Activated naive CD4-positive, alpha-beta T cell treated with anti-CD3 and anti-CD28 coated beads, Interleukin-2, amount 50 U/mL, for 16 hours (primary cell): ENCODE measurements around the gene NCK2.

ENCODE experiments used
- DNase-seq: peaks from one replicate; pipeline ENCODE4 v3.0.0-alpha.2; 2020

The NCK2 gene

DNA sequence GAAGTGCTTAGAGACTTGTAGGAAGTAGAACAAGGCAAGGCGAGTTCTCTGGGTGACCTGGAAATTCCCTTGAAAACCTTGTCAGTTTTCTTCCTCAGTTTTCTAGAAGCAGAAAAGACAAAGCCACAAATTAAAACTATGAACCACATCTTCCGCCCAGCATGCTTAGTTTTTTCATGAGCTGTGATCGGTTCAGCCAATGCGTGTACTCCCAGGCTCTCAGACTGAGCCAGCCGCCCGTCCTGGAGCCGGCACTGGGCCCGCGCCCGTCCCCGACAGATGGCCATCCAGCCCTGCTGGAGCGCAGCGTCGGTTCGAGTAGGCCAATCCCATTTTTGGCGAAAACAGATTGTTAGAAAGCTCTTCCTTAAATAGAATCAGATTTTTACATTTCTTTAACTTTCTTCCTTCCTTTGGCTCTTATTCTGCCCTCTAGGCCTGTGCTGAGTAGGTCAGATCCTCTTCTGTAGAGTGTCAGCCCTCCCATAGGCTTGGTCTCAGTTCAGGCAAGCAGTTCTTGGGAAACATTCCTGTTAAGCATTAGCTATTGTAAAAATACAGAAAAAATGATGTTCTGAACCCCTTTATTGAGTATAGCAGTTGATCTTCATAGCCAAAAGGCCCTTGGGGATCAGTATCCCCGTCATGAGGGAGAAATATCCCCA is 112.5 kb downstream of the NCK2 start:
- DNase-seq, result no peak

DNA sequence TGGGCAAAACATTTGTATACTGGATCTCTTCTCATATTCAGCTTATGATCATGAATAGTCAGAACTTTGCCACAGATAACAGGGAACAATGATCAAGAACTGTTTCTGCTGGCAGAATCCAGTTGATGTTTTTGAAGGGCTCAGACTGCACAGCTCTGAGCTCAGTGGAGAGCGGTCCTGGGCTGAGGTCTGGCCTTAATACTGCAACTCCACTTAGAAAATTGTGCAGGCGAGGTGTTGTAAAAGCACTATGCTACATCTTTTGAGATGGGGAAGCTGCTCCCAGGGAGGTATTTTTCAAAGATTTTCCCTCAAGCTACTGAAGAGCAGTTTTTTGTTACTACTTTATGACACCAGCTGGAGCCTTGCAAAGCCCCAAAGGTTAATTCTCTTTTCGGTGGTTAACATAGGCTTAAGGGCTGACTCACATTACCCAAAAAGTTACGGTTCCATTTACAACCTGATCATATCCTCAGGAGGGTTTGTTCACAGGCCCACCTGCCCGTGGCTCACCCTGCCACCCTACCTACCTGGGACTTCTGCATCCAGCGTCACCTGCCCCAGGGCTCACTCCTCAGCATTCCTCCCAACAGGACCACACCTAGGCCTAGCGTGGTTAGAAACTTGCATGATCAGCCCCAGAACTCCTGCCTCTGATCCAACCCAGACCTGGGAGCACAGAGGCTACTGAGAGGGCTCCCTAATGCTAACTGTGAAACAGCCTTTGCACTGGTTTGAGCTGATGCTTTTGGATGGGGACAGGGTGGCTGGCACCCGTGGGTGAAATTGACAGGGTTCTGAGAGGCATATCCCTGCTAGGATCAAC is 114.4 kb downstream of the NCK2 start:
- DNase-seq, result peak; percentile 39

DNA sequence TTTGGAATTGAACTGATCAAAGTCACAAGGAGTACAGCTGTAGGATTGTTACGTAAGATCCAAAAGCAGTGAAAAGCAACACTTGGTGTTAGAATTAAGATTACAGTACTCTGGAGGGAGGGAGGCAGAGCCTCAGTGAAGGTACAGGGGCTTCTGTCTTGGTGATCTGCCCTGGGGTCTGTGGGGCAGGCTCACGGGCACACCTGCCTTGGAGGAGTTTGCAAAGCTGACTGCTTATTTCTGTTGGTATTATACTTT is 114.9 kb downstream of the NCK2 start:
- no peak for DNase-seq

DNA sequence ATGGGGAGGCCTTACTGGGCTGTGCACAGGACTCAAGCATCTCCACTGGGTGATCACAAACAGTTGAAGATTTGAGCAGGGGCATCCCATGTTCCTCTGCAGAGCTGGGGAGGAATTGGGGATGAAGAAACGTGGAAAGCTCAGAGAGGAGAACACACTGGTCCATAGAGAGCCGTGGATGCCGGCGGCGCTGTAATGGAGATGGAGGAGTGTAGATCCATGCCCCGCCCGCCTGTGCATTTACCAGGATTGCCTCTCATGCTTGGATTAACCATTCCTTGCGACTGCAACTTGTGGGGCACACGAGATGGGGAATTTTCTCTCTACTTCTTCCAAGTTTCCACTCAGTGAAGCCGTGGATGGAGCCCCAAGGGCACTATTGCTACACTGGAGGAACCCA is 115.9 kb downstream of the NCK2 start:
- no peak for DNase-seq

DNA sequence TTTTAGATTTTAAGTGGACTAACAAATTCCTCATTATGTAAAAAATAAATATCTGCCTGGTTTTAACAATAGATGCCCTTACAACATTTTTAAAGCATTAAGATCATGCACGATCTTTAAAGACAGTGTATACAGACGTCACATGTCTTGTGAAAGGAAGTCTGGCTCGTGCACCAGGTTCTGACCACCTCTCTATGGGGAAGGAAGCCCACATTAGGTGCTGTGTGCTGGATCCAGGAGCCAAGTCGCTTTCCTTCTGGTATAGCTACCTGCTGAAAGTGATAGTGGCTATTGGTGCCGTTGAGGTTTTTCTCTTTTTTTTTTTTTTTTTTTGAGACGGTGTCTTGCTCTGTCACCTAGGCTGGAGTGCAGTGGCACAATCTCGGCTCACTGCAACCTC is 116.5 kb downstream of the NCK2 start:
- DNase-seq, result no peak

DNA sequence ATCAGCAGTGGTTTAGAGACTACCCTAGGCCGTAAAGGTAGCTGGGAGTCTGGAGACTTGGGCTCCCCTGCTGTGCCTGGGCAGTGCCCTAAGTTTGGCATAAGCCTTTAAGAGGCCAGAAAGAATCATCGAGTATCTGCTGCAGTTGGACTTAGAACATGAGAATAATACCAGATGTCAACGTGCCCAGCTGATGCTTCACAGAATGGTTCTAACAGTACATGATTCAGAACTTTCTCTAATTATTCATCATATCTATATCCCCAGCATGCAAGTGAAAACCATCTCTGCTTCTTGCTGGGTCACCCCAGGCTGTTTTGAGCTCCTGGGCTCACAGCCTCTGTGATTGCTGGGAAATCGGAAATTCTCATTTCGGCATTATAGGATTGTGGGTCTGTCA is 118.1 kb downstream of the NCK2 start:
- DNase-seq, result no peak

DNA sequence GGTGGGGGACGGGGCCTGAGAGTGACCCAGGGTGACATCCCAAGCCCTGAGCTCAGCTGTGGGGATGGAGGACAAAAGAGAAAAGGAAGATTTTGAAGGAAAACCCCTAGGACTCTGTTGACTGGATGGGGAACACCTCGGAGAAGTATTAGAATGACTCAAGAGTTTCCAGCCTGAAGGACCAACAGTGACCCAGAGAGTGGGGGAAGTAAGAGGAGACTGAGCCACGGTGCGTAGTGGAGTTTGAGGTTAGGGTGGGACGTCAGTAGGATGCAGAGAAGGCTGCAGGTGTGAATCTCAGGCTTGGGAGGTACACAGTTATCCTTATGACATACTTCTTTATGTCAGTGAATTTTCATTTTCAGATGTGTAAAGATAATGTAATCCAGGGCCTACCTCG is 119.5 kb downstream of the NCK2 start:
- DNase-seq, result no peak

DNA sequence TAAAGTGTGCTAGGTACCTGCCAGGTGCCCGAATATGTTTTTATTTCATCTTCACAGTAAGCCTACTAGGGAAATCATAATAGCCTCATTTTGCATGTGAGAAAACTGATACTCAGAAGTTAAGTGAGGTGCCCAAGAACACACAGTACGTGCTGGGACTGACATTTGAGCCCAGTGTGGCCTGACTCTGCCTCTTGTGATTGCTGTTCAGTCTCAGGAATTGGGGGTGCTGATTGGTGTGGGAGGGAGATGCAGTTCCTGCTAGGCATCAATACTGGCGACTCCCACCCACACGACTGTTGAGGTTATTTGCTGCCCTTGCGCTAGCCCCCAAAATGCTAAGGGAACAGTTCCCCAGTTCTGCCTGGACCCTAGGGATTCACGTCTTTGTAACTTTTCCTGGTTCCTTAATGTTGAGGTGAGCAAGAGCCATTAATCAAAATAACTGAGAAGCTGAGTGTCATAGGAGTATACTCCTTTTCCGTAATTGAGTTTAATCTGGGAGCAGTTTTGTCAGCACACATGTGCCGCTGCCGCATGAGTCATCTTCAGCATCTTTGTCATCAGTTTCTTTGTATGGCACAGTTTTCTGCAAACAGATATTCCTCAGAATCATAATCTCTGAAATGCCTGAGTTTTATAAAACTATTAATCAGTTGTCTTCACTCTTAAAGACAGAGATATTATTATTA is 120.7 kb downstream of the NCK2 start:
- no peak for DNase-seq

DNA sequence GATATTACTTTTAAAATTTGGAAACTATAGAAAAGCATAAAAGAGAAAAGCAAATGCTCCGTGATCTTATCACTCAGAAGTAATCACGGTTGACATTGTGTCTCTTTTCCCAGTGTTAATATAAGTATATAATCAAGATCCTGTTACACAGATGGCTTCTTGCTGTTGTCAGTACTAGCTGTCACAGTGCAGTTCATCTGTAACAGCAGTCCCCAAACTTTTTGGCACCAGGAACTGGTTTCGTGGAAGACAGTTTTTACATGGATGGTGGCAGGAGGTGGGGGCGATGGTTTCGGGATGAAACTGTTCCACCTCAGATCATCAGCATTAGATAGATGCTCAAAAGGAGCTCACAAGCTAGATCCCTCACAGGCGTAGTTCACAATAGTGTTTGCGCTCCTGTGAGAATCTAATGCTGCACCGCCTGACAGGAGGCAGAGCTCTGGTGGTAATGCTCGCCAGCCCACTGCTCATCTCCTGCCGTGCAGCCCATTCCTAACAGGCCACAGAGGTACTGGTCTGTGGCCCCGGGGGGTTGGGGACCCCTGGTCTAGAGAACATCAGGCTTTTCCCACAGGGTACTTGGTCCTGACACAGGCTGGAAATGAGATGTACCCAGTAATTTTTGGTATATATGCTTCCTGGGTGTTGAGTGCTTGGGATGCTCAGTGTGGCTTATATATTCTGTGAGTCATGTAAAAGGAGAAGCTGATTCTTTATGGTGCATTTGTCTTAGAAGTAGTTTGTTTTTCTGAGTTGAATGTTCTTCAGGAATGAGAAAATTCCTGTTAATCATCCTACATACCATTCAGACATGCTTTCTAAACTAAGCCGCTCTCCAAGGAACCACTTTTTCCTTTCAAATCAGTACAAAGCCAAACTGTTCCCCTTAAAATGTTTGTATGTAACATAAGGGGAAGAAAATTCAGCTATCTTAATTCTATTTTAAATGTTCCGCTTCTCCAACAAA is 121.8 kb downstream of the NCK2 start:
- no peak for DNase-seq

DNA sequence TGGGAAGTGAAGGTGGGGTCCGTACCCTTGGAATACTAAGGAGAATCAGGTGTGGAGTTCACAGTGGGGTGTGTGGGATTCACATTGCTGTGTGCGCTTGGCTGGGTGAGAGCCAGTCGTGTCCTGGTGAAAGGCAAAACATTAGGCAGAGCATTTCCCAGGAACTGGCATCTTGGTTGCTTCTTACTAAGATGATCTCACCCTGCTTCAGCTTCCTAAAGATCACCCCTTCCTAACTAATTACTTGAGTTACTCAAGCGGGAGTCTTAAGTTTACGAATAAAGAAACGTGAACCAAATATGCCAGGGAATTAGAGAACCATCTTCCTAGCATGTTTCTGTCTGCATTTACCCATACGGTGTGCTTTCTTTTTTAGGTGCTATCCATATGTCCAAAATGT is 122.9 kb downstream of the NCK2 start:
- no peak for DNase-seq

DNA sequence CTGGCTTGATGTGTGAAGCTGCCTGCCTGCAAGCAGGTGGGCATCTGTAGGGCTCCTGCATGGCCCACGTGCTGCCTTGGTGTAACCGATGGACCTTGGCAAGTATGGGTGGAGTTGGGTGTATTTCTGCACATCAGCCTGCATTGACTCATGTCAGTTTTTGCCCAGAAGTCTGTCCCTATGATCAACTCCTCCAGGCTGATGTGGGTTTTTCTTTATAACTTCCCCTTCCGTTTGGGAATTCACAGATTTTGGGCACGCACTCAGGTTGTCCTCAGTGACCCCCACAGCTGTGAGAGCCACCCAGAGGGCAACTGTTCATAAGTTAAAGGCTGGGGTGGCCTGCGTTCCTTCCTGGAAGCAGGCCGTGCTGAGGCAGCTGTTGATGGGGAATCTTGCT is 123.3 kb downstream of the NCK2 start:
- no peak for DNase-seq

DNA sequence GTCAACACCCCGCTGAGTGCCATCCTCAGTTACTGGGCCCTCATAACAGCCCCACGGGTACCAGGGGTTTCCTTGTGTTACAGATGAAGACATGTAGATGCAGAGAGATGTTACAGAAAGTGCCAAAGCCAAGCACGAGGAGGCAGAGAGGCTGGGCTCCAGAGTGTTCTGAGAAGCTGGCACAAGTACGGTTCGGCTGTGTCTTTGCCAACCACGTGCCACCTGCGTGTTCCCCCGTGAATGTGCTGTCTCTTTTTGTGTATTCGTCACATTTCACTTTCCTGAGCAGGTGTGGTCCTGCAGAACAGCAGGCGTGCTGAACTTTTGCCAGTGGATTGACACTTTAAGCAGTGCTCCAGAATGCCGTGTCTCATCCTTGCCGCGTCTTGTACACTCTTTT is 124.6 kb downstream of the NCK2 start:
- DNase-seq, result no peak

DNA sequence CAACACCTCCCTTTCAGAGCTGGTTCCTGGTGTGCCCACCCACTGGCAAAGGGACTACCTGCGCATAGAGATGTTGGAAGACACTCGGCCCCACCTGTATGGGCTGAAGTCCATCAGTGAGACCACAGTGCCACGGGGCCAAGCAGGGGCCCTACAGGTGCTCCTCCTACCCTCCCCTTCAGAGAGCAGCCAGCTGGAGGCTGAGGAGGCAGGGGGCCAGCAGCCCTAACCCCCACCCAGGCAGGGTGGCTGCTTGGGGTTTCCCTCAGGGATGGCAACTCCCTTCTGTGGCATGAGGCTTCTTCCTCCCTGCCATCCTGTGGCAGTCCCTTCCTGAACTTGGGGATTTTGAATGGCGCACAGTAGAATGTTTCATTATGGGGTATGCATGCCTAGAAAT is 125.3 kb downstream of the NCK2 start:
- no peak for DNase-seq

DNA sequence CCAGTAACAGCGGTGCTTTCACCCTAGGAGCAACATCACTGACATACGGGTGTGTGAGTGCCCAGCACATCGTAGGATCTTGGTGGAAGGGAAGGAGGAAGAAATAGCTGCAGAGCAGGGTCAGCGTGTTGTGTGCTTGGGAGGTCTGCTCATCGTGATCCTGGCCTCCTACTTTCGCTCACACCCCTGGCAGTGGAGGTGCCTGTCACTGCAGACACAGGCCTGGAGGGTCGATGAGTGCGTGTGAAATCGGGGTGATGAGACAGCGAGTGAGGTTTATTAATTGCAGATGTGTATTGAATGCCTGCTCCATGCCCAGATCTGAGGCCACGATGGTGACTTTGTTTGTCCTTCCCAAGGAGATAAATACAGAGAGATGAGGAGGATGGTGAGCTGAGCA is 126.1 kb downstream of the NCK2 start:
- no peak for DNase-seq

DNA sequence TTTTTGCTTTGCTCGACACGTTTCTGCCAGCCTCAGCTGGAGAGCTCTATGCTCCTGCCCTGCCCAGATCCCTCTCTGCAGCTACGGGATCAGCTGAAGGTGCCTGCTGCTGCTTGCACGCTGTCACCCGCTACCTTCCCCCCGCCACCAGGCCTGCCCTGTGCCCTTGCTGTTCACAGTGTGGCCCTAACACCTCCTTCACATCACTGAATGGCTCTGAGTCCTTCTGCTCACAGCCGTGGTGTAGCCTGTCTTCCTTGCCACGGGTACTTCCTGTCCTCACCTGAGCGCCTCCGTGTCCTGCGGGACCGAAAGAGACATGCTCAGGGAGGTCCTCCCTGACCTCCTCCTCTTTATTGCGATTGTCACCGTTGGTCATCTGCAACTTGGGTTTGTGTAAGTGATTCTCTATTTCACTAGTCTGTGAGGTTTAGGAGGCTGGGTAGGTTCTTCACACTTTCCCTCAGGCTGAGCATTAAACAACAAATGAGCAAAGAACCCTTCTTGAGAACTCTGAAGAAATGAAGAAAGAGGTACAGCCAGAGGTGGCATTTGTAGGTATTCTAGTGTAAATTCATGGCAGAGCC is 127.5 kb downstream of the NCK2 start:
- DNase-seq, result no peak

DNA sequence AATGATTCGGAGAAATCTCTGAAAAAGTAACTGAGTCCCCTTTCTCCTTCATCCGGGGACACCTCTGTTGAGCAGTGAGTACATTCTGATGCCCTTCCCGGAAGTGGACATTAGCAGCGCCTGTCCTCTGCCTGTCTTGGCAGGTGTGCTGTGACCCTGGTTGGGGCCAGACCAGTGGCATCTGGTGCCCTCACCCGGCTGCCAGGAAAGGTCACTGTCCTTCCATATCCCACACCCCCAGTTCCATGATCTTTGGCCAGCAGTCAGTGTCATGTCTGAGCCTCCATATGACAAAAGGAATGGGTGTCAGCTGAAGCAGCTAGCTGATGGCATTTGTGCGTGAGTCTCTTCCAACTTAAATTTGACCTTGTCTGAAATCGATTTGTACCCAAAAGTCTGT is 128.1 kb downstream of the NCK2 start:
- DNase-seq, result no peak

DNA sequence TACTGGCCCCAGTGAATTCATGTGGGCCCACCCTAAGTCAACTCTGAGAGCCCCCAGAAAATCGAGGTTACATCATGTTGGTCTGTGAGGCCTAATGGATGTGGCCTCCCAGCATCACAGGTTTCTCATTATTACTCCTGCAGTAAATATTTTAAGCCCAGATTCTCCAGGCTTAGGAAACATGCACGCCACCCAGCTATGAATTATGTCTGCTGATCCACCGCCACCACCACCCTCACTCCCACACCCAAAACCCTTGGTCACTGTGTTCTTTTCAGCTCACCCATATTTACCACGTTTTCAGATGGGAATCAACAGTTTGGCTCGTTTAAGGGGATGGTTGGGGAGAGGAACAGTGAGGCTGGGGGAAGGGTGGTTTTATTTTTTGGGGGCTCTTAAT is 128.6 kb downstream of the NCK2 start:
- DNase-seq, result no peak

DNA sequence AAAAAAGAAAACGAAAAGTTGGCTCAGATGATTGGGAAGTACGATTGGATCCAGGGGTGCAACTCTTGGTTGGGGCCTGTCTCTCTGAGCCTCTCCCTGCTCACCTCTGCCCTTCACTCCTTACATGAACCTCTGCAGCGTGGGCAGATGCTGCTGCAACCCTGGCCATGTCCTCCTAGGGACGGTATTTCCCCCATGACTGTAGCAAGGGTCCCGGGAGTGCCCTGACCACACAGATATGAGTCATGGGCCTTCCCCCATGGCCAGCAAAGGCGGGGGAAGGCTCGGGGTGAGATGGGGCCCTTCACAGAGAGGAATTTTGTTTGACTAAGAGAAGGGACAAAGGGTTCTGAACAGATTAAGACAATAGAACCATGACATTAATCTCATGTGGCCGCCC is 129.0 kb downstream of the NCK2 start:
- no peak for DNase-seq

DNA sequence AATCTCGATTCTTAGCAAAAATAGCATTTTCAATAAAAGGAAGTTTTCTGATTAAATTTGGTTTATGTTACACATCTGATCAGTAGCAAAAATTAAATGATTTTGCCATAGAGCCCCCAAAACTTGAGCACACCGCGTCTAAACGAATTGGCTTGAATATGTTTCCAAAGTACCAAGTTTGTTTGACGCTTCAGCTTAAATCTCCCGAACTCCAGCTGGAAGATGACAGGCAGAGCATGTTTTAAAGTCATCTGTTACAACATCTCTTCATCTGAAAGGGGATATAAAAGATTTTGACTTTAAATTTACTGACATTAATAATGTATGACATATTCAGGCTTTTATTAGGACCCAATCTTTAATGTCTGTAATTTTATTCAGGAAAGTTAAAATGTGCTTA is 129.8 kb downstream of the NCK2 start:
- no peak for DNase-seq

DNA sequence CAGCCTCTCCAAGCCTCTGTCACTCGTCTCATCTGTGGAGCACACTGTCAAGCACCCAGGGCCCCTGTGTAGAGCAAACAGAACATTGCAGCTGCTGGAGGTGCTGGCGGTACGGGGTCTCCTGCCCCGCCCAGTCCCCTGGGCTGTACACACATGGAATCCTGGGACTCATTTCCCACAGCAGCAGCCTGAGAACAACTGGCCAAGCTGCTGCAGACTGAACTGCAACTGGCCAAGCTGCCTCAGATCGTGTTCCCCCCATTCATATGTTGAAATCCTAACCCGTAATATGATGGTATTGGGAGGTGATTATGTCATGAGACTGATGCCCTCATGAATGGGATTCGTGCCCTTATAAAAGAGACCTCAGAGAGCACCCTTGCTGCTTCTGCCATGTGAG is 130.5 kb downstream of the NCK2 start:
- no peak for DNase-seq

DNA sequence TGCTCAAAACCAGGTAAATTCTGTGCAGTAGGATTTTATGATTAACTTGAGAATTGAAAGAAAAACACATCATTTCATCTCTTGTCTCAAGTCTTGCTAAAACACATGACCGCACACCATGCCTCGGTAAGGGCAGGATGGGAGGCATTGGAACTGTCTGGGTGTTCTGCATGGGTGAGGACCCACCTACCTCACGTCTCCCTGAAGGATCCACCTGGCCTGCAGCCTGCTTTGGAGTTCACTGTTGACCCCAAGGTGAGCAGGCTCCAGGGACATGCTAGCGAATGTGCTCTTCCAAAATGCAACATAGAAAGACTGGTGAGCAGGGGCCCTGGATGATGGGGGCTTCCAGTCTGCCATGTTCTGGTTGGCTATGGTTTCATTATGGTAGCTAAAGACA is 131.5 kb downstream of the NCK2 start:
- no peak for DNase-seq

DNA sequence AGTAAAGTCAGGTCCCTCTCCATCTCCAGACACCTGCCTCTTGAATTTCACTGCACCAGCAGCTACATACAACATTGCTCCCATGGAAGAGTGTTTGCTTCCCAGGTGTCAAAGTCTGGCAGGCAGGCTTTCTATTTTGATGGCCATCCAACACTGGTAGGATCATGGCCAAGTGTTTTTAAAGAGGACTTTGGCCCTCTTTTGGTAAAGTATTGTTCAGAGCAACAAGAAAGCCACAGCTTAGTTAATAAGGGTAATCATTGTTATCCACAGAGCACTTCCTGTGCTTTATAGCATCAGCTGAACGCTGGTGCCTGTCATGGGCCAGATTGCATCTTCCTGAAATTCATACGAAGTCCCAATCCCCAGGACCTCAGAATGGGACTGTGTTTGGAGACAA is 133.2 kb downstream of the NCK2 start:
- no peak for DNase-seq
